Measurements from ENCODE around the gene CYBC1.
A peak's percentile ranks its signal among the peaks of the same experiment; 100 is the strongest.

The CYBC1 gene

GRCh38 chr17:82487910-82488309 is 37.4 kb upstream of the CYBC1 start:
- no peak overlapping the region for H3K27ac Mint-ChIP-seq
- H3K4me3 Mint-ChIP-seq, result no peak overlapping the region
- H3K27me3 Mint-ChIP-seq, result no peaks in the 10 kb centered on the region

GRCh38 chr17:82486231-82487094 is 35.9 kb upstream of the CYBC1 start:
- H3K9me3 Mint-ChIP-seq, result no peaks in the 10 kb centered on the region
- peaks cover 9% of the 10 kb centered on the region for H3K4me1 Mint-ChIP-seq (ENCODE audit: low read depth)
- DNase-seq, result no peak
- H3K36me3 Mint-ChIP-seq (ENCODE audit: low read depth), result peaks cover 76% of the 10 kb centered on the region
- H3K4me3 Mint-ChIP-seq, result no peak overlapping the region
- peak overlapping the region; percentile 84 for H3K27ac Mint-ChIP-seq
- H3K27me3 Mint-ChIP-seq, result no peaks in the 10 kb centered on the region

More at GRCh38 chr17:82487910-82488309, 37.4 kb upstream of the CYBC1 start:
- no peaks in the 10 kb centered on the region for H3K9me3 Mint-ChIP-seq
- H3K36me3 Mint-ChIP-seq (ENCODE audit: low read depth), result peaks cover 63% of the 10 kb centered on the region
- H3K4me1 Mint-ChIP-seq (ENCODE audit: low read depth), result peaks cover 10% of the 10 kb centered on the region
- DNase-seq, result no peak

- H3K9me3 Mint-ChIP-seq, result no peaks in the 10 kb centered on the region
- H3K27ac Mint-ChIP-seq, result no peak overlapping the region
- DNase-seq, result no peak
- H3K4me1 Mint-ChIP-seq (ENCODE audit: low read depth), result peaks cover 11% of the 10 kb centered on the region
- H3K4me3 Mint-ChIP-seq, result no peak overlapping the region
- peaks cover 94% of the 10 kb centered on the region for H3K36me3 Mint-ChIP-seq (ENCODE audit: low read depth)
- H3K27me3 Mint-ChIP-seq, result no peaks in the 10 kb centered on the region
These were observed 33.3 kb upstream of the CYBC1 start for GRCh38 chr17:82483836-82484235.

GRCh38 chr17:82483204-82483660 is 32.7 kb upstream of the CYBC1 start:
- no peak overlapping the region for H3K4me3 Mint-ChIP-seq
- no peak overlapping the region for H3K27ac Mint-ChIP-seq
- DNase-seq, result no peak
- peaks cover 11% of the 10 kb centered on the region for H3K4me1 Mint-ChIP-seq (ENCODE audit: low read depth)
- peaks cover 94% of the 10 kb centered on the region for H3K36me3 Mint-ChIP-seq (ENCODE audit: low read depth)
- H3K9me3 Mint-ChIP-seq, result no peaks in the 10 kb centered on the region
- no peaks in the 10 kb centered on the region for H3K27me3 Mint-ChIP-seq

GRCh38 chr17:82480318-82480717 is 29.8 kb upstream of the CYBC1 start:
- peaks cover 8% of the 10 kb centered on the region for H3K4me1 Mint-ChIP-seq (ENCODE audit: low read depth)
- H3K36me3 Mint-ChIP-seq (ENCODE audit: low read depth), result peaks cover 85% of the 10 kb centered on the region
- no peak for DNase-seq
- no peaks in the 10 kb centered on the region for H3K27me3 Mint-ChIP-seq
- H3K4me3 Mint-ChIP-seq, result no peak overlapping the region
- peak overlapping the region; percentile 37 for H3K27ac Mint-ChIP-seq
- H3K9me3 Mint-ChIP-seq, result no peaks in the 10 kb centered on the region

GRCh38 chr17:82479602-82480001 is 29.1 kb upstream of the CYBC1 start:
- no peak overlapping the region for H3K4me3 Mint-ChIP-seq
- no peak for DNase-seq
- H3K9me3 Mint-ChIP-seq, result no peaks in the 10 kb centered on the region
- H3K36me3 Mint-ChIP-seq (ENCODE audit: low read depth), result peaks cover 84% of the 10 kb centered on the region
- peaks cover 8% of the 10 kb centered on the region for H3K4me1 Mint-ChIP-seq (ENCODE audit: low read depth)
- no peaks in the 10 kb centered on the region for H3K27me3 Mint-ChIP-seq
- peak overlapping the region; percentile 41 for H3K27ac Mint-ChIP-seq

- peaks cover 8% of the 10 kb centered on the region for H3K4me1 Mint-ChIP-seq (ENCODE audit: low read depth)
- peak overlapping the region; percentile 1 for H3K27ac Mint-ChIP-seq
- H3K36me3 Mint-ChIP-seq (ENCODE audit: low read depth), result peaks cover 81% of the 10 kb centered on the region
- no peak overlapping the region for H3K4me3 Mint-ChIP-seq
- DNase-seq, result no peak
- no peaks in the 10 kb centered on the region for H3K27me3 Mint-ChIP-seq
- no peaks in the 10 kb centered on the region for H3K9me3 Mint-ChIP-seq
These were observed 27.4 kb upstream of the CYBC1 start for GRCh38 chr17:82477934-82478333.

- Mint-ChIP-seq H3K36me3 (ENCODE audit: low read depth) (peaks cover 77% of the 10 kb centered on the region), H3K27ac (no peak overlapping the region), H3K27me3 (no peaks in the 10 kb centered on the region), H3K4me1 (ENCODE audit: low read depth) (peaks cover 8% of the 10 kb centered on the region), H3K4me3 (no peak overlapping the region), H3K9me3 (no peaks in the 10 kb centered on the region)
- no peak for DNase-seq
These were observed 24.9 kb upstream of the CYBC1 start for GRCh38 chr17:82475458-82475857.

GRCh38 chr17:82474223-82475010 is 23.9 kb upstream of the CYBC1 start:
- DNase-seq, result no peak
- peaks cover 71% of the 10 kb centered on the region for H3K36me3 Mint-ChIP-seq (ENCODE audit: low read depth)
- no peak overlapping the region for H3K27ac Mint-ChIP-seq
- H3K9me3 Mint-ChIP-seq, result no peaks in the 10 kb centered on the region
- H3K27me3 Mint-ChIP-seq, result no peaks in the 10 kb centered on the region
- peaks cover 8% of the 10 kb centered on the region for H3K4me1 Mint-ChIP-seq (ENCODE audit: low read depth)
- H3K4me3 Mint-ChIP-seq, result no peak overlapping the region

GRCh38 chr17:82470065-82470464 is 19.5 kb upstream of the CYBC1 start:
- H3K27me3 Mint-ChIP-seq, result no peaks in the 10 kb centered on the region
- DNase-seq, result no peak
- no peak overlapping the region for H3K27ac Mint-ChIP-seq
- H3K36me3 Mint-ChIP-seq (ENCODE audit: low read depth), result peaks cover 77% of the 10 kb centered on the region
- H3K9me3 Mint-ChIP-seq, result no peaks in the 10 kb centered on the region
- H3K4me1 Mint-ChIP-seq (ENCODE audit: low read depth), result peaks cover 2% of the 10 kb centered on the region
- H3K4me3 Mint-ChIP-seq, result no peak overlapping the region

- H3K4me1 Mint-ChIP-seq (ENCODE audit: low read depth), result peaks cover 10% of the 10 kb centered on the region
- no peak for DNase-seq
- peak overlapping the region; percentile 23 for H3K27ac Mint-ChIP-seq
- H3K9me3 Mint-ChIP-seq, result no peaks in the 10 kb centered on the region
- peaks cover 78% of the 10 kb centered on the region for H3K36me3 Mint-ChIP-seq (ENCODE audit: low read depth)
- H3K4me3 Mint-ChIP-seq, result no peak overlapping the region
- H3K27me3 Mint-ChIP-seq, result no peaks in the 10 kb centered on the region
These were observed 18.1 kb upstream of the CYBC1 start for GRCh38 chr17:82468692-82469091.

- no peak for DNase-seq
- H3K9me3 Mint-ChIP-seq, result no peaks in the 10 kb centered on the region
- H3K36me3 Mint-ChIP-seq (ENCODE audit: low read depth), result peaks cover 85% of the 10 kb centered on the region
- peaks cover 15% of the 10 kb centered on the region for H3K4me1 Mint-ChIP-seq (ENCODE audit: low read depth)
- no peak overlapping the region for H3K4me3 Mint-ChIP-seq
- H3K27me3 Mint-ChIP-seq, result no peaks in the 10 kb centered on the region
- peak overlapping the region; percentile 65 for H3K27ac Mint-ChIP-seq
These were observed 14.6 kb upstream of the CYBC1 start for GRCh38 chr17:82465023-82465603.

GRCh38 chr17:82464567-82464929 is 14.0 kb upstream of the CYBC1 start:
- peaks cover 18% of the 10 kb centered on the region for H3K4me1 Mint-ChIP-seq (ENCODE audit: low read depth)
- DNase-seq, result no peak
- H3K4me3 Mint-ChIP-seq, result no peak overlapping the region
- peaks cover 86% of the 10 kb centered on the region for H3K36me3 Mint-ChIP-seq (ENCODE audit: low read depth)
- H3K9me3 Mint-ChIP-seq, result no peaks in the 10 kb centered on the region
- H3K27ac Mint-ChIP-seq, result peak overlapping the region; percentile 65
- no peaks in the 10 kb centered on the region for H3K27me3 Mint-ChIP-seq

- peaks cover 21% of the 10 kb centered on the region for H3K4me1 Mint-ChIP-seq (ENCODE audit: low read depth)
- no peaks in the 10 kb centered on the region for H3K9me3 Mint-ChIP-seq
- no peak for DNase-seq
- no peak overlapping the region for H3K4me3 Mint-ChIP-seq
- peak overlapping the region; percentile 50 for H3K27ac Mint-ChIP-seq
- no peaks in the 10 kb centered on the region for H3K27me3 Mint-ChIP-seq
- H3K36me3 Mint-ChIP-seq (ENCODE audit: low read depth), result peaks cover 86% of the 10 kb centered on the region
These were observed 13.5 kb upstream of the CYBC1 start for GRCh38 chr17:82463925-82464566.
